Lower lobe of right lung (tissue), 2 donors: Measurements from ENCODE around the gene TP63. TPM values are rescaled to one million over a fixed set of nuclear protein-coding genes. Genes with fewer than 3 reads are reported as not detected.

Experiments
- ATAC-seq, 2 donors: fragments of 200-7000 bp; cut with Tn5 transposase; one replicate each; pipeline ENCODE4 v1.9.1; 2020 to 2022; ENCODE audit warnings: mild to moderate bottlenecking in 2 of 2, moderate library complexity in 2 of 2
- DNase-seq: peaks from one replicate; pipeline ENCODE4 v3.0.0-alpha.2; 2020
- H3K27ac ChIP-seq: fragments of 200-600 bp; one replicate; pipeline ENCODE4 v1.8.0; 2022
- H3K27me3 ChIP-seq: fragments of 200-600 bp; one replicate; pipeline ENCODE4 v1.8.0; 2022; ENCODE audit warnings: low read depth
- H3K36me3 ChIP-seq: fragments of 200-600 bp; one replicate; pipeline ENCODE4 v1.8.0; 2022; ENCODE audit warnings: mild to moderate bottlenecking
- H3K4me1 ChIP-seq: fragments of 200-600 bp; one replicate; pipeline ENCODE4 v1.8.0; 2022
- H3K4me3 ChIP-seq: fragments of 200-600 bp; one replicate; pipeline ENCODE4 v1.8.0; 2022; ENCODE audit warnings: mild to moderate bottlenecking
- H3K9me3 ChIP-seq: fragments of 200-600 bp; one replicate; pipeline ENCODE4 v1.8.0; 2022
- CTCF ChIP-seq: fragments of 200-600 bp; IDR thresholded peaks from one replicate; pipeline ENCODE4 v1.8.0; 2022; ENCODE audit warnings: antibody characterized with exemption, mild to moderate bottlenecking
- intact Hi-C: fragments of 100-400 bp; cut with DNase I; formaldehyde crosslinking; loops from one replicate; pipeline ENCODE4 v1.11.0; 2022
- total RNA-seq: library from RNA; stranded (reverse); fragmentation: NEBNext Ultra II Directional; extraction: Animal tissue kit (Norgen Biotek cat#: 25700); gene quantifications from one replicate; pipeline ENCODE4 v1.2.1, GENCODE V29; 2021
- donor health status: DM: no; HTN: yes; CAD: no; lungs with severe emphysema.

TP63 gene
- total RNA-seq, 1 donor from 2014 or later = 2.1 TPM

- no peaks in the 10 kb centered on the region for H3K9me3 ChIP-seq
- H3K36me3 ChIP-seq = no peaks in the 10 kb centered on the region
- no peak overlapping the region for H3K27ac ChIP-seq
- no peak for TF ChIP-seq CTCF
- ATAC-seq (no peak), DNase-seq (no peak)
- no peaks in the 10 kb centered on the region for H3K27me3 ChIP-seq
- no peak overlapping the region for H3K4me3 ChIP-seq
- H3K4me1 ChIP-seq = no peaks in the 10 kb centered on the region
- intact Hi-C loops = no loop called here
These were observed 229.1 kb downstream of the TP63 start for GRCh38 chr3:189860296-189860695.

- Histone ChIP-seq H3K9me3 (no peaks in the 10 kb centered on the region), H3K4me3 (no peak overlapping the region), H3K27ac (no peak overlapping the region), H3K27me3 (no peaks in the 10 kb centered on the region), H3K4me1 (no peaks in the 10 kb centered on the region), H3K36me3 (no peaks in the 10 kb centered on the region)
- ATAC-seq (peak in 1 of 2 donors; percentile 48), DNase-seq (no peak)
- no peak for TF ChIP-seq CTCF
- intact Hi-C loops = no loop called here
These were observed 231.3 kb downstream of the TP63 start for GRCh38 chr3:189862385-189862998.

GRCh38 chr3:189863031-189863430, 231.8 kb downstream of the TP63 start:
- Histone ChIP-seq H3K4me1 (no peaks in the 10 kb centered on the region), H3K36me3 (no peaks in the 10 kb centered on the region), H3K27ac (no peak overlapping the region), H3K9me3 (no peaks in the 10 kb centered on the region), H3K27me3 (no peaks in the 10 kb centered on the region), H3K4me3 (no peak overlapping the region)
- ATAC-seq (peak; percentile 86 to 94), DNase-seq (no peak)
- intact Hi-C loops = no loop called here
- no peak for TF ChIP-seq CTCF

GRCh38 chr3:189868061-189868460, 236.9 kb downstream of the TP63 start:
- Histone ChIP-seq H3K36me3 (no peaks in the 10 kb centered on the region), H3K27me3 (no peaks in the 10 kb centered on the region), H3K4me3 (no peak overlapping the region), H3K4me1 (no peaks in the 10 kb centered on the region), H3K27ac (no peak overlapping the region), H3K9me3 (no peaks in the 10 kb centered on the region)
- no peak for TF ChIP-seq CTCF
- DNase-seq (no peak), ATAC-seq (no peak)
- intact Hi-C loops = no loop called here

GRCh38 chr3:189869165-189869564, 238.0 kb downstream of the TP63 start:
- H3K36me3 ChIP-seq = no peaks in the 10 kb centered on the region
- no peaks in the 10 kb centered on the region for H3K27me3 ChIP-seq
- no peak overlapping the region for H3K27ac ChIP-seq
- intact Hi-C loops = no loop called here
- ATAC-seq = no peak
- no peak for TF ChIP-seq CTCF
- H3K4me1 ChIP-seq = no peaks in the 10 kb centered on the region
- H3K4me3 ChIP-seq = no peak overlapping the region
- DNase-seq = no peak
- H3K9me3 ChIP-seq = no peaks in the 10 kb centered on the region

GRCh38 chr3:189871418-189871817, 240.2 kb downstream of the TP63 start:
- no peak overlapping the region for H3K4me3 ChIP-seq
- TF ChIP-seq CTCF = no peak
- DNase-seq (no peak), ATAC-seq (no peak)
- H3K36me3 ChIP-seq = no peaks in the 10 kb centered on the region
- no peak overlapping the region for H3K27ac ChIP-seq
- no peaks in the 10 kb centered on the region for H3K4me1 ChIP-seq
- no peaks in the 10 kb centered on the region for H3K9me3 ChIP-seq
- H3K27me3 ChIP-seq = no peaks in the 10 kb centered on the region
- intact Hi-C loops = no loop called here
